ENCODE results near the gene TMEM178B. TPM values are rescaled to one million over a fixed set of nuclear protein-coding genes. Genes with fewer than 3 reads are reported as not detected.

TMEM178B gene
- total and polyA plus RNA-seq, 12 donors: 0.24 to 4.9 (median 2.1) TPM

DNA sequence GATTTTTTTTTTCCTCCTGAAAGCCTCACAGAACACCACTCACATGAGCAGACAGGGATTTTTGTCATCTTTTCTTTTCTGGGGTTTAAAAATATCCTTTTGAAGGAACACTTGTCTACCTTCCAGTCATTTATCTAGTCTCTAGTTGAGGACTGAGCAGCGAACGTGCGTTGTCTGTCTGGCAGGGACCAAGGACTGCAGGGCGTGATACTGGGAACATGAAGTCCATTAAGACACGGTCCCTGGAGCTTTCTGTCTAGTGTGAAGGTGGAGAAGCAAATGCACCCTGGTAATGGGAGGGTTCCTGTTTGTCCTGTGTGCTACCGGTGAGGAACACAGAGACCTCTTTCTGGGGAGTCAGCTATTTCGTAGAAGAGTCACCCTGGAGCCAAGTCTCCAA lies 207.4 kb downstream of the TMEM178B start:
- Histone ChIP-seq H3K36me3 (replicated peaks in 1 of 2) (no peaks in the 10 kb centered on the region), H3K27ac (no peak overlapping the region), H3K4me3 (no peak overlapping the region), H3K4me1 (replicated peaks in 1 of 2) (no peaks in the 10 kb centered on the region), H3K27me3 (no peaks in the 10 kb centered on the region), H3K9me3 (replicated peaks in 1 of 3) (no peaks in the 10 kb centered on the region)
- intact Hi-C loops (cut with DNase I): no loop called here
- WGBS, 4 donors: 72 to 86% (median 81%) methylated on average over 5 to 7 of the region's 7 CpGs
- DNase-seq: no peak
- TF ChIP-seq POLR2A (IDR thresholded peaks at IDR 0.05): no peak
- TF ChIP-seq, protein P1, sequence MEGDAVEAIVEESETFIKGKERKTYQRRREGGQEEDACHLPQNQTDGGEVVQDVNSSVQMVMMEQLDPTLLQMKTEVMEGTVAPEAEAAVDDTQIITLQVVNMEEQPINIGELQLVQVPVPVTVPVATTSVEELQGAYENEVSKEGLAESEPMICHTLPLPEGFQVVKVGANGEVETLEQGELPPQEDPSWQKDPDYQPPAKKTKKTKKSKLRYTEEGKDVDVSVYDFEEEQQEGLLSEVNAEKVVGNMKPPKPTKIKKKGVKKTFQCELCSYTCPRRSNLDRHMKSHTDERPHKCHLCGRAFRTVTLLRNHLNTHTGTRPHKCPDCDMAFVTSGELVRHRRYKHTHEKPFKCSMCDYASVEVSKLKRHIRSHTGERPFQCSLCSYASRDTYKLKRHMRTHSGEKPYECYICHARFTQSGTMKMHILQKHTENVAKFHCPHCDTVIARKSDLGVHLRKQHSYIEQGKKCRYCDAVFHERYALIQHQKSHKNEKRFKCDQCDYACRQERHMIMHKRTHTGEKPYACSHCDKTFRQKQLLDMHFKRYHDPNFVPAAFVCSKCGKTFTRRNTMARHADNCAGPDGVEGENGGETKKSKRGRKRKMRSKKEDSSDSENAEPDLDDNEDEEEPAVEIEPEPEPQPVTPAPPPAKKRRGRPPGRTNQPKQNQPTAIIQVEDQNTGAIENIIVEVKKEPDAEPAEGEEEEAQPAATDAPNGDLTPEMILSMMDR (IDR thresholded peaks at IDR 0.05): no peak

DNA sequence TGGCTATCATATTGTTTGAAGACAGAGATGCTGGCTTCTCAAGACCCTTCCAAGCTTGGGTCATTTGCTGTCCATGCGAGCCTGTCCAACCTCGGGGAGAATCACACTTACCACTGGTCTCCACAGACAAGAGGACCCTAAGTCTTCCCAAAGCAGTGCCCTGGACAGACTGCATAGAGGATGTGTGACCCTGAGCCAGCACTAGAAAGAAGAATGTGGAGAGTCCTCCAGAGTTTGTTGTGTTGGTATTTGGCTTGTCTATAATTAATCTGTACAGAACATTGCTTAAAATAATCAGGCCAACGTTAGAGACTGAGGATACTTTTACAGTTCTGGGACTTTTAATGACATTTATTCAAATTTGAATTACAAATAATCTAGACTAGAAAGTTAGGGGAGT lies 212.7 kb downstream of the TMEM178B start:
- H3K36me3 ChIP-seq (replicated peaks in 1 of 2): no peaks in the 10 kb centered on the region
- H3K4me3 ChIP-seq: no peak overlapping the region
- H3K27me3 ChIP-seq: no peaks in the 10 kb centered on the region
- H3K27ac ChIP-seq: no peak overlapping the region
- no peak for DNase-seq
- intact Hi-C loops (cut with DNase I): no loop called here
- no peaks in the 10 kb centered on the region for H3K4me1 ChIP-seq (replicated peaks in 1 of 2)
- 53 to 70% (median 65%) methylated on average over 2 to 3 of the region's 3 CpGs for WGBS, 4 donors
- TF ChIP-seq POLR2A (IDR thresholded peaks at IDR 0.05): no peak
- TF ChIP-seq, protein P1 (IDR thresholded peaks at IDR 0.05): no peak
- H3K9me3 ChIP-seq (replicated peaks in 1 of 3): no peaks in the 10 kb centered on the region

DNA sequence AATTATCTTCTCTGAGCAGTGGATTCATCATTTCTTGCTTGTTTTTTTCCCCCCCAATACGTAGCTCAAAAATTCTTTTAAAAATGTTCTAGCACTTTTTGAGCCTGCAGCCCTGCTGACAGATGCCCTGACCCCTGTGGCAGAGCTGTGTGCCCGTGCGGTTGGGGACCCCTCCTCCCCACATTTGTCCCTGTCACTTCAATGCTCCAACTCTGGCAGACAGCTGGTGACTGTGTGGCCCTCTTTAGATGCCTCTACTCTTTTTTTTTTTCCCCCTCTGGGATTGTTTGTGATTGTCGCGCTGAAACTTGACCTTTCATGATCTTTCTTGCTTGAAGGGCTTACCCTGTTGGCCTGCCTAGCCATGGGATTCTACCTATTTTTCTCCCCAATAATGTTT lies 214.1 kb downstream of the TMEM178B start:
- intact Hi-C loops (cut with DNase I): no loop called here
- Histone ChIP-seq H3K4me1 (replicated peaks in 1 of 2) (no peaks in the 10 kb centered on the region), H3K36me3 (replicated peaks in 1 of 2) (no peaks in the 10 kb centered on the region), H3K27ac (no peak overlapping the region), H3K4me3 (no peak overlapping the region), H3K9me3 (replicated peaks in 1 of 3) (no peaks in the 10 kb centered on the region), H3K27me3 (no peaks in the 10 kb centered on the region)
- WGBS, 4 donors: 35 to 43% (median 40%) methylated on average over 5 of the region's 5 CpGs
- TF ChIP-seq, protein P1 (IDR thresholded peaks at IDR 0.05): no peak
- no peak for TF ChIP-seq POLR2A (IDR thresholded peaks at IDR 0.05)
- DNase-seq: no peak

DNA sequence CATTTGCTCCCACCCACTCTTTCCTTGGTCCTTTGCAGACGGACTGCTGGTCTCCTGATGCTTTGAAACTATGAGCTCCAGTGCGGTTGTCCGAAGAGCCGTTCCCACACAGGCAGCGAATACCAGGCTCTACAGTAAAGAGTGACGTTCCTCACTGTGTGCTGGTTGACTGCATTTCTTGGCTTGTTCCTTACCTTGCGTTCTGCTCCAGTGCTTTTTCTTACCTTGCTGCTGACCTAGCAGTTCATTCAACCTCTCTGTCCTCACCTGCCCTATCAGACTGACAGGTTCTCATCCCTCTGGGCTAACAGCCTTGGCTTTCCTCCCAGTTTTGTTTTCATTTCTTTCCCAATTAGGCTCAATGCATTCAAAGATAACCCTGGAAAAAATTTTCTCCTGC lies 214.8 kb downstream of the TMEM178B start:
- H3K9me3 ChIP-seq (replicated peaks in 1 of 3): no peaks in the 10 kb centered on the region

More for the DNA sequence above, 214.8 kb downstream of the TMEM178B start:
- no peak overlapping the region for H3K4me3 ChIP-seq
- H3K4me1 ChIP-seq (replicated peaks in 1 of 2): no peaks in the 10 kb centered on the region
- no peak for TF ChIP-seq POLR2A (IDR thresholded peaks at IDR 0.05)
- TF ChIP-seq, protein P1 (IDR thresholded peaks at IDR 0.05): no peak
- H3K27me3 ChIP-seq: no peaks in the 10 kb centered on the region
- DNase-seq: no peak
- no peaks in the 10 kb centered on the region for H3K36me3 ChIP-seq (replicated peaks in 1 of 2)
- no peak overlapping the region for H3K27ac ChIP-seq
- intact Hi-C loops (cut with DNase I): no loop called here
- WGBS, 4 donors: 75 to 86% (median 83%) methylated on average over 7 of the region's 7 CpGs
